NCI-H1694 (cell line): ENCODE data around the gene TMEM106C.

Experiments
- DNase-seq: peaks from one replicate; lab custom pipeline; 2025; lab: John Stamatoyannopoulos, UW

TMEM106C gene

DNA sequence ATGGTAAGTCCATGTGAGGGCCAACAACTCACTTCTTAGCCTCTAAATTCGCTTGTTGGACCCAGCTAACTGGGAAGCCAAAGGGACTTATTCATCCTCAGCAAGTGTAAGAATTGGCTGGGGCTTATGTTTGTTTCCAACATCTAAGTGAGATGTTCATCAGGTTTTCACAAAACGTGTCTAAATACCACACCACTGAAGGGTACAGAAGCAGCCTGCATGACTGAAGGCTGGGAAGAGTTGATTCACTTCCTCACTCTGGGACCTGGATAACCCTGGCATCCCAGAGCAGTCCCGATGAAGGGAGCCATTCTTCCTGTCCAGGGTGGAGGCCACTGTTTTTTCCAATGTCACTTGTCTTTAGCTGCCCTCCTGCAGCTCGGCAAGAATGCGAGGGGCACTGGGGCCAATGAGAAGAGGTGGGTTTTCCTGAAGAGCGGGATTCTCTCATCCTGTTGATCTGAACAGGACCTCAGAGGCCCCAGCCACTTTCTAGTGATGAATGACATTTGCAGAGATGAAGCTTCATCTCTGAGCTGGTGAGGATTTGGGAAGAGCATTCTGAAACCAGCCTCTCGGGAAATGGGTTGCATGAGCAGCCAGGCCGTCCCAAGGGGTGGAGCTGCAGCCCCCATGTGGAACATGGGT, 53.1 kb downstream of the TMEM106C start:
- no peak for DNase-seq

DNA sequence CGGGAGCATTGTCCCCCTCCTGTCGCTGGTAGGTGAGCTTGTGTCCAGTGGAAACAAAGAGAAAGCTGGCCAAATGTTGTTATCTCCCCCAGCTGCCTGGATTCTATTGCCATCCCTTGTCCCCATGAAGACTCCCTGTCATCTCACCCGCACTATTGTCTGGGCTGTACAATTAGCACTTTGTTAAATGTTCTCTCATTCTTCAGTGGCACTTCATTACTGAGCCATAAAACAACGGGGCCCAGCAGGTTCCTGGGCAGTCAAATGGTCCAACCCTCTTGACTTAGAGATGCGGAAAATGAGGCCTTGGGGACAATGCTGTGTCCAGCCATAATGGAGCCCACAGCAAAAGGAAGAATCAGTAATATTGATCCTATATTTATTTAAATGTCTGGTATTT, 54.1 kb downstream of the TMEM106C start:
- no peak for DNase-seq

- no peak for DNase-seq
Measured at GRCh38 chr12:48017921-48018617, 54.7 kb downstream of the TMEM106C start.
